Prostate gland (tissue), 2 donors: ENCODE data around the gene PABPN1. TPM values are rescaled to one million over a fixed set of nuclear protein-coding genes. Genes with fewer than 3 reads are reported as not detected.

Experiments
- DNase-seq: peaks from one replicate; pipeline ENCODE4 v3.0.0-alpha.2; 2019; ENCODE audit warnings: low spot score
- H3K27ac ChIP-seq, 2 donors: fragments of 200-600 bp; sonication (generic); 2 replicates each; pipeline ENCODE4 v1.5.1; 2017 to 2019
- H3K27me3 ChIP-seq: fragments of 200-600 bp; sonication (generic); replicated peaks from 2 replicates; pipeline ENCODE4 v1.5.1; 2019; ENCODE audit not compliant: insufficient read depth
- H3K36me3 ChIP-seq, 2 donors: fragments of 200-600 bp; sonication (generic); 1 replicate in 1 of 2; 2 replicates in 1 of 2; pipeline versions ENCODE4 v1.5.1 to v1.8.1; 2017 to 2019
- H3K4me1 ChIP-seq: fragments of 200-600 bp; sonication (generic); replicated peaks from 2 replicates; pipeline ENCODE4 v1.5.1; 2019
- H3K4me3 ChIP-seq, 2 donors: fragments of 200-600 bp; sonication (generic); 2 replicates each; pipeline ENCODE4 v1.5.1; 2017 to 2019
- H3K9me3 ChIP-seq: fragments of 200-600 bp; sonication (generic); 2 replicates; pipeline ENCODE4 v1.5.1; 2017
- CTCF ChIP-seq, 4 experiments: fragments of 200-600 bp in 2 of 4; fragments of 450-650 bp in 2 of 4; sonication (generic) in 2 of 4; IDR thresholded peaks; 1 replicate in 3 of 4; 2 replicates in 1 of 4; pipeline ENCODE4 v1.5.1; 2016 to 2019; ENCODE audit warnings: antibody characterized with exemption in 4 of 4, mild to moderate bottlenecking in 2 of 4, moderate library complexity in 2 of 4
- POLR2A ChIP-seq: fragments of 450-650 bp; IDR thresholded peaks from one replicate; pipeline ENCODE4 v1.6.1; 2016; ENCODE audit warnings: antibody characterized with exemption, mild to moderate bottlenecking
- POLR2AphosphoS5 ChIP-seq: sonication (generic); formaldehyde crosslinking; IDR thresholded peaks from one replicate; pipeline ENCODE4 v1.6.1; 2017; ENCODE audit warnings: antibody characterized with exemption
- WGBS: methylation state at CpG from one replicate; pipeline ENCODE4 v1.1.5; 2018; 5-methylcytosine and 5-hydroxymethylcytosine counted together
- intact Hi-C: fragments of 100-400 bp; cut with DNase I; formaldehyde crosslinking; loops from one replicate; pipeline ENCODE4 v1.14.2; 2022
- total RNA-seq, 2 donors: library from RNA; depleted of rRNA; stranded (reverse); fragments of >200 nt; gene quantifications; one replicate each; pipeline ENCODE4 v1.1.0, GENCODE V29; 2016

Gene PABPN1
- total RNA-seq, 2 donors from 2014 or later: 62.7 to 113 TPM

- Histone ChIP-seq H3K27me3 (no peaks in the 10 kb centered on the region), H3K9me3 (no peaks in the 10 kb centered on the region), H3K4me1 (no peaks in the 10 kb centered on the region), H3K36me3 (peaks cover 0 to 7% of the 10 kb centered on the region in 2 donors), H3K4me3 (no peak overlapping the region), H3K27ac (peak overlapping the region; percentile 37 to 78)
- DNase-seq: peak; percentile 82
- TF ChIP-seq POLR2AphosphoS5 (peak; percentile 73), CTCF (IDR thresholded peaks at IDR 0.05) (peak; percentile 87 to 98 (median 92)), POLR2A (no peak)
- 42% methylated on average over 4 of the region's 4 CpGs for WGBS
- intact Hi-C loops: loop anchor here (1.0 to 10.0 kb wide), 2 partner anchors 52 to 237 kb away; partner anchors contain the start of gene AP1G2
Measured at GRCh38 chr14:23327947-23328744, 6.9 kb downstream of the PABPN1 start.

- Histone ChIP-seq H3K27ac (no peak overlapping the region), H3K9me3 (no peaks in the 10 kb centered on the region), H3K36me3 (no peaks in the 10 kb centered on the region), H3K4me1 (no peaks in the 10 kb centered on the region), H3K27me3 (no peaks in the 10 kb centered on the region), H3K4me3 (no peak overlapping the region)
- DNase-seq: no peak
- TF ChIP-seq POLR2A: no peak
- no peak for TF ChIP-seq POLR2AphosphoS5
- no peak for TF ChIP-seq CTCF (IDR thresholded peaks at IDR 0.05)
- 93% methylated on average over 5 of the region's 5 CpGs for WGBS
- intact Hi-C loops: no loop called here
Measured at GRCh38 chr14:23335623-23336022, 14.4 kb downstream of the PABPN1 start.

- H3K9me3 ChIP-seq: no peaks in the 10 kb centered on the region
- no peaks in the 10 kb centered on the region for H3K36me3 ChIP-seq
- no peak for DNase-seq
- TF ChIP-seq POLR2AphosphoS5: no peak
- no peak for TF ChIP-seq CTCF (IDR thresholded peaks at IDR 0.05)
- no peak for TF ChIP-seq POLR2A
- 86% methylated on average over 1 of the region's 1 CpG for WGBS
- intact Hi-C loops: no loop called here
- H3K4me3 ChIP-seq: no peak overlapping the region
- no peak overlapping the region for H3K27ac ChIP-seq
- no peaks in the 10 kb centered on the region for H3K27me3 ChIP-seq
- H3K4me1 ChIP-seq: no peaks in the 10 kb centered on the region
Measured at GRCh38 chr14:23339506-23340268, 18.4 kb downstream of the PABPN1 start.

- intact Hi-C loops: no loop called here
- H3K27ac ChIP-seq: no peak overlapping the region
- 60% methylated on average over 3 of the region's 3 CpGs for WGBS
- H3K36me3 ChIP-seq: no peaks in the 10 kb centered on the region
- no peaks in the 10 kb centered on the region for H3K4me1 ChIP-seq
- no peak overlapping the region for H3K4me3 ChIP-seq
- TF ChIP-seq POLR2AphosphoS5: no peak
- no peak for TF ChIP-seq CTCF (IDR thresholded peaks at IDR 0.05)
- no peak for TF ChIP-seq POLR2A
- H3K9me3 ChIP-seq: no peaks in the 10 kb centered on the region
- H3K27me3 ChIP-seq: no peaks in the 10 kb centered on the region
- no peak for DNase-seq
Measured at GRCh38 chr14:23344481-23344880, 23.2 kb downstream of the PABPN1 start.
